Thoracic aorta (tissue), 2 donors: ENCODE measurements around the gene ARHGEF17. TPM values are rescaled to one million over a fixed set of nuclear protein-coding genes. Genes with fewer than 3 reads are reported as not detected.

Source experiments
- ATAC-seq: fragments of 150-250 bp; one replicate; pipeline ENCODE4 v1.8.0; 2017; ENCODE audit warnings: low read depth; ENCODE audit not compliant: insufficient number of reproducible peaks, low FRiP score
- DNase-seq: peaks from one replicate; pipeline ENCODE4 v3.0.0-alpha.2; 2020; ENCODE audit warnings: low spot score
- H3K27ac ChIP-seq, 2 donors: fragments of 200-600 bp; sonication (generic); 1 replicate in 1 of 2; 2 replicates in 1 of 2; pipeline ENCODE4 v1.5.1; 2016; ENCODE audit warnings: mild to moderate bottlenecking in 2 of 2, moderate library complexity in 2 of 2
- H3K27me3 ChIP-seq: fragments of 200-600 bp; sonication (generic); replicated peaks from 2 replicates; pipeline ENCODE4 v1.6.0; 2016; ENCODE audit warnings: mild to moderate bottlenecking; ENCODE audit not compliant: insufficient read depth
- H3K36me3 ChIP-seq: fragments of 200-600 bp; sonication (generic); one replicate; pipeline ENCODE4 v1.5.1; 2016
- H3K4me1 ChIP-seq, 2 donors: fragments of 200-600 bp; sonication (generic); 1 replicate in 1 of 2; 2 replicates in 1 of 2; pipeline versions ENCODE4 v1.5.1 to v1.6.0; 2016; ENCODE audit warnings: low read depth in 2 of 2, mild to moderate bottlenecking in 1 of 2; ENCODE audit not compliant: control insufficient read depth in 1 of 2
- H3K4me3 ChIP-seq: fragments of 200-600 bp; sonication (generic); 2 replicates; pipeline ENCODE4 v1.5.1; 2016; ENCODE audit warnings: mild to moderate bottlenecking
- H3K9me3 ChIP-seq: fragments of 200-600 bp; sonication (generic); 2 replicates; pipeline ENCODE4 v1.5.1; 2016
- total RNA-seq, 2 donors: library from RNA; depleted of rRNA; stranded (reverse); fragments of >200 nt; gene quantifications; one replicate each; pipeline versions ENCODE4 v1.1.0 to v1.2.3, GENCODE V29; 2016
- TF ChIP-seq, protein P1 (sequence below): fragments of 200-600 bp; sonication (generic); IDR thresholded peaks from one replicate; pipeline ENCODE4 v1.5.1; 2019; ENCODE audit warnings: antibody characterized with exemption

The ARHGEF17 gene
- total RNA-seq, 2 donors from 2014 or later = 244 to 308 TPM

DNA sequence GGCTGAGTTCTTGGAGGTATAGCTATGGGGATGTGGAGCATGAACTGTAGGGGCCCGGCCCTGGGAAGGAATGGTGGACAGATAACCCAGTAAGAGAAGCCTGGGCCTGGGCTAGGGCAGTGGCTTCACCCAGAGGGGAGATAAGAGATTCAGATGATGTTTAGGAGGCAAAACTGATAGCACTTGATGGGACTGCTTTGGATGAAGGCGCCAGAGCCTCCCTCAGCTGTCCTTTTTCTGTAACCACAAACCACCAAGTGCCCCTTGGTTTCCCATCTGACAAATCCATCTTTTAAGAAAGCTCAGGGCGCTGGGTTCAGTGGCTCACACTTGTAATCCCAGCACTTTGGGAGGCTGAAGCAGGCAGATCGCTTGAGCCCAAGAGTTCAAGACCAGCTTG is 91.6 kb downstream of the ARHGEF17 start:
- ATAC-seq (no peak), DNase-seq (no peak)
- H3K4me3 ChIP-seq = no peak overlapping the region

DNA sequence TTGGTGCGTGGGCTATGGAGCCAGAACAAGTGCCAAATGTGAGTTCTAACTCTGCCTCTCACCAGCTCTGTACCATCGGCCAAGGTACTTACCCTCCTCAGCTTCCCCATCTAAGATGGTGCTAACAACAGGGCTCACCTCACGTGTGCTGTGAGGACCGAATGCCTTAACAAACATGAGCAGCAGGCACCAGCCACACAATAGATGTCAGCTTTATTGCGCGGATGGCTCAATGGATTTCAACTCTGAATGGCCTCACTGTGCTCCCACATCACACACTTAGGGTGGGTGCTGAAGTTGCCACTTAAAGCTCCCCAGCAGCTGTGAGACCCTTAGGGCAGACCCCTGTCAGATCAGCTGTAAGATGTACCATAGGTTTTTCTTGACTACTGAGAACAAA is 92.2 kb downstream of the ARHGEF17 start:
- Histone ChIP-seq H3K27me3 (no peaks in the 10 kb centered on the region), H3K9me3 (no peaks in the 10 kb centered on the region), H3K4me3 (no peak overlapping the region), H3K36me3 (no peaks in the 10 kb centered on the region), H3K27ac (no peak overlapping the region), H3K4me1 (peaks cover 3 to 15% of the 10 kb centered on the region in 2 donors)
- TF ChIP-seq, protein P1, sequence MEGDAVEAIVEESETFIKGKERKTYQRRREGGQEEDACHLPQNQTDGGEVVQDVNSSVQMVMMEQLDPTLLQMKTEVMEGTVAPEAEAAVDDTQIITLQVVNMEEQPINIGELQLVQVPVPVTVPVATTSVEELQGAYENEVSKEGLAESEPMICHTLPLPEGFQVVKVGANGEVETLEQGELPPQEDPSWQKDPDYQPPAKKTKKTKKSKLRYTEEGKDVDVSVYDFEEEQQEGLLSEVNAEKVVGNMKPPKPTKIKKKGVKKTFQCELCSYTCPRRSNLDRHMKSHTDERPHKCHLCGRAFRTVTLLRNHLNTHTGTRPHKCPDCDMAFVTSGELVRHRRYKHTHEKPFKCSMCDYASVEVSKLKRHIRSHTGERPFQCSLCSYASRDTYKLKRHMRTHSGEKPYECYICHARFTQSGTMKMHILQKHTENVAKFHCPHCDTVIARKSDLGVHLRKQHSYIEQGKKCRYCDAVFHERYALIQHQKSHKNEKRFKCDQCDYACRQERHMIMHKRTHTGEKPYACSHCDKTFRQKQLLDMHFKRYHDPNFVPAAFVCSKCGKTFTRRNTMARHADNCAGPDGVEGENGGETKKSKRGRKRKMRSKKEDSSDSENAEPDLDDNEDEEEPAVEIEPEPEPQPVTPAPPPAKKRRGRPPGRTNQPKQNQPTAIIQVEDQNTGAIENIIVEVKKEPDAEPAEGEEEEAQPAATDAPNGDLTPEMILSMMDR = no peak
- ATAC-seq = no peak
- DNase-seq = no peak

More for the DNA sequence above, 91.6 kb downstream of the ARHGEF17 start:
- Histone ChIP-seq H3K27me3 (no peaks in the 10 kb centered on the region), H3K4me1 (peaks cover 3 to 15% of the 10 kb centered on the region in 2 donors), H3K27ac (no peak overlapping the region), H3K36me3 (no peaks in the 10 kb centered on the region), H3K9me3 (no peaks in the 10 kb centered on the region)
- TF ChIP-seq, protein P1 = no peak

DNA sequence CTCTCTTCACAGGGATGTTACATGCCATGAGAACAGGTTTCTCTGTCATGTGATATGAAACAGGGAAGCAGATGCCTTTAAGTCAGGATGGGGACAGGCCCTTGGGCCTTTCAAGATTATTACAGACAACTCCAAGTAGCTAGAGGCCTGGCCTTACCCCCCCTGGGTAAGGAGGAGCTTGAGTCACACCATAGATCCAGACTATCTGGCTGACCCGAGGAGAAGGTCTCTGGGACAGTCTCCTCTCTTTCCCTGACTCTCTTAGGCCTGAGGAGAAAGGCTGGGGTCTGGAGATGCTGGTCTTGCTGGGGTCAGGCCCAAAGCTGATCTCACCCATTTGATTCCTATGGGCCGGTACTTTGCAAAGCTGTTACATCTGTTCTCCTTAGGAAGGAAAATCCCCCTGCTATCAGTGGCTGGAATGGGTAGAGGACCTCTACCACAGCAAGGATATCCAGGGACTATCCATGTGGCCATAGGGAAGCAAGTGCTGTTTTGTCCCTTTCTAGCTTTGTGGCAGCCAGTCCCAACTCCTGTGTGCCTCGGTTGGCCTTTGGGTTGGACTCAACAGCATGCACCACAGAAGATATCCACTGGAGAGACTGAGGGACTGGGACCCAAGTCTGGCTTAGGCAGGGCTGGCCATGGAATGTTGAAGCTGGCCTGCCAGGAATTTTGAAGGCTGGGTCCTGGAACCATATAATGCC is 93.3 kb downstream of the ARHGEF17 start:
- H3K4me1 ChIP-seq = peaks cover 3 to 15% of the 10 kb centered on the region in 2 donors

DNA sequence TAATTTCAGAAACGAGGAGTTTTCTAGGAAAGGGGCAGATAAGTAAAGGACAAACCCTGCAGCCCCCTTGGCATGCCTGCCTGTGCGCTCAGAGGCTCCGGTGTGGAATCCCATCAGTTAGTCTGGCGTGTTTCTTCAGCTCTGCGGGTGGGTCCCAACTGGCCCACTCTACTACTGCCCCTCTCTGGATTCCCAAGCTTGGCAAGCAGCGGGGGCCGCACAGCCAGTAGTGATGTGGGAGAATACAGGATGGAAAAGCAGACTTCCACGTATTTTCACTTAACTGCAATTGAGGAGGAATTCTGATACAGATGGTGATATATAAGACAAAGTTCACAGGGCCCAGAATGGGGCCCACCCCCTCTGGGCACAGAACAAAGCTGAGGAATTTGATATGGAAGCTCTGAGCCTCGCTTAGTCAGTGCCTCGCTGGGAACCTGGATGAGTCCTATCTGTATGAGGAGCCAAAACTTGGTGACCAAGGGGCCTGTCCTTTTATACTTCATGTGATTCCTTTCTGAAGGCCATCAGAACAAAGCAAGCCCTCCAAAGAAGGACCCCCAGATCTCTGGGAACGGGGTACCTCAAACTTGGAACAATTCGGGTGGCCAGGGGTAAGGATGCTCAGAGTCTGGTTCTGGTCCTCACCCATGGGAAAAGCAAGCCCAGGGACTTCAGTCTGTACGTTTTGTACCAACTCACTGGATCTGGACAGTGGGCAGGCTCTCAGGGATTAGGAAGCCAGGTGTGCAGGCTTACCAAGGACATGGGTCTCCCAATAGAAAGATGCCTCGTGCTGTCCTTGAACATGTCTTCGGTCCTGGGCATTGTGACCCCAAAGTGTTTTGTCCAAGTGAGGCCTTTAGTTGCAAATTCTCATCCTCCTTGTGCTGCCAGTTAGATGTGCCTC is 94.1 kb downstream of the ARHGEF17 start:
- H3K36me3 ChIP-seq = peaks cover 10% of the 10 kb centered on the region
- no peak overlapping the region for H3K4me3 ChIP-seq
- H3K9me3 ChIP-seq = no peaks in the 10 kb centered on the region
- TF ChIP-seq, protein P1 = no peak
- ATAC-seq = no peak
- H3K27ac ChIP-seq = no peak overlapping the region
- no peaks in the 10 kb centered on the region for H3K27me3 ChIP-seq
- peaks cover under 1 to 9% of the 10 kb centered on the region in 2 donors for H3K4me1 ChIP-seq
- no peak for DNase-seq

More for the DNA sequence above, 93.3 kb downstream of the ARHGEF17 start:
- Histone ChIP-seq H3K9me3 (no peaks in the 10 kb centered on the region), H3K4me3 (no peak overlapping the region), H3K36me3 (peaks cover 4% of the 10 kb centered on the region), H3K27ac (no peak overlapping the region), H3K27me3 (no peaks in the 10 kb centered on the region)
- ATAC-seq (no peak), DNase-seq (no peak)
- TF ChIP-seq, protein P1 = no peak

DNA sequence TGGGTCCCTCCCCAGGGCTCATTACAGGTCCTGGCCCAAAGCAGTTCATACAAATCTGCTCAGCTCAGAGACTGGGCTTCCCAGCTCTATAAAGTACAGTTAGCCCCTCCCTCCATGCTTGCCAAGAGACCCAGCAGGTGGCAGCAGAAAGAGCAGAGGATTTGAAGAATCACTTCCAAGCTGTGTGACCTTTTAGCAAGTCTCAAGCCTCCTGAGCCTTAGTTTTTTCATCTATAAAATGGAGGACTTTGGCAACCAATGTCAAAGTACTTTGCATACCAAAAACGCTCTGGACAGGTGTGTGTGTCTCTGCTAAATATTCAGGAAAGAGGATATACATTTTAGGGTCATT is 94.7 kb downstream of the ARHGEF17 start:
- Histone ChIP-seq H3K4me3 (no peak overlapping the region), H3K36me3 (peaks cover 11% of the 10 kb centered on the region), H3K27me3 (no peaks in the 10 kb centered on the region), H3K4me1 (peaks cover 0 to 7% of the 10 kb centered on the region in 2 donors), H3K9me3 (no peaks in the 10 kb centered on the region), H3K27ac (no peak overlapping the region)
- TF ChIP-seq, protein P1 = no peak
- DNase-seq = no peak
- ATAC-seq = no peak
